GM19463 (cell line): ENCODE data around the gene SIAH2.

Experiments used
- ATAC-seq: cut with Tn5 transposase; IDR thresholded peaks from one replicate; pipeline ENCODE4 v1.9.1; 2021; ENCODE audit warnings: mild to moderate bottlenecking, moderate library complexity; ENCODE audit not compliant: unreplicated experiment

SIAH2 gene

DNA sequence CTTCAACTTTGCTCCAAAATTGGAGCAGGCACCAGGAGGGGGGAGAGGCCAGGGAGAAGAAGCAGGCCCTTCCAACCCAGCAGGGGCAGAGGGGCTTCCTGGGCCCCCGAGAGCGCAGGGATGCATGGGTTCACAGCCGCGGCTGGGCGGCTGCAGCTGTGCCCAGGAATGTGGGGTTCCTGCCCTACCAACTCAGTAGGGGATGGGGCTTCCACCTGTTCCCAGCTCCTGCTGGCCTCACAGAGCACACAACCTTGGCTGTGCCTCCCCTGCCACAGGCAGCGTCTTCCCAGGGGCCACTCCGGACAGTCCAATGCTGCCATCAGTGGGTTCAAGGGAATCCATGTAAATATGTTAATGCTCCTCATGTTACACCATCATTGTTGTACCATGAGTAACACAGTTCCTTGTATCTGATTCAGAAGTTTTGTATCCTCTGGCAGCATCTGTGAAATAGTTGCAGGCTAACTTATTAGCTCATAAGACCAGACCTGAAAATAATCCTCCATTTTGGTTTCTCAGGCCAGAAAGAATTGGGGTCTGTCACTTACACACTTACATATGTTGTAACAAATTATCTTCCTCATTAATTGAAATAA lies 12.1 kb upstream of the SIAH2 start:
- ATAC-seq = no peak

DNA sequence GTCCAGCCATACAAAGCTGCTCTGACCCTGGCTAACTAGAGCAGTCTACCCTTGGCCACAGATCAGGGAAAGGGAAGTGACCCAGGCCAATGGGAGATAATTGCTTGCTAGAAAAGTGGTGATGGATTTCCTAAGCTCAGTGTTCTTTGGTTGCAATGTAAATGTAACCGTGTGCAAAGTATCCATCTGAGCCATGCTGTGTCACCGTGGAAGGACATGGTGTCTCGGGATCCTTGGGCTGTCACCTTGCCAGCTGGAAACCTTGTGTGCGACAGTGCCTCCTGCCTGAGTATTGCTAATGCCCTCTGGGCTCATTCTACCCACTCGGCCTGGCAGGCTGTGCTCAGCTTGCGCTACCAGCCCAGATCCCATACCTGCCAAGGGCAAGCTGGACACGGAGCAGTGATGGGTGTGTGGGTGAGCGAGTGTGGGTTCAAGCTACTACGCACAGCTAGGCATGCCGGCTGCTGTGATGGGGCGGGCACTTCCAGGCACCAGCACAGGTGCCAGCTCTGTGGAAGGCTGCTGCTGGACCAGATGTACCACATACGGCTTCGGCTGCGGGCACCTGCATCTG lies 10.7 kb upstream of the SIAH2 start:
- ATAC-seq = no peak

DNA sequence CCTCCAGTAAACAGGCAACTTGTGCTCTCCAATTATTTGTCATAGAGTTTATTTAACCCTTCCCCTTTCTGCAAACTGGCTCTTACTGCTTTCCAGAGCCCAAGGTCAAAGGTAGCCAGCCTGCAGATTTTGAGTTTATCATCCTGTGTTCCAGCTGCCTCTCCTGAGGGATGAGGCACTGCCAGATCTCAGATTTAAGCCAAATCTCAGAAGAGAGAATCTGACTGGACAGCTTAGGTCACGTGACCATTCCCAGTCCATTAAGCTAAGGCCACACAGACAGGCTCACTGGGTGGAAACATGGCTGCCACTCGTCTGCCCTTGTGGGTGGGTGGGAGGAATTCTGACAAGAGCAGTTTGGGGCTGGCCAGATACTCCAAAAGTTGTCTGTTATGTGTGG lies 8.6 kb upstream of the SIAH2 start:
- no peak for ATAC-seq

DNA sequence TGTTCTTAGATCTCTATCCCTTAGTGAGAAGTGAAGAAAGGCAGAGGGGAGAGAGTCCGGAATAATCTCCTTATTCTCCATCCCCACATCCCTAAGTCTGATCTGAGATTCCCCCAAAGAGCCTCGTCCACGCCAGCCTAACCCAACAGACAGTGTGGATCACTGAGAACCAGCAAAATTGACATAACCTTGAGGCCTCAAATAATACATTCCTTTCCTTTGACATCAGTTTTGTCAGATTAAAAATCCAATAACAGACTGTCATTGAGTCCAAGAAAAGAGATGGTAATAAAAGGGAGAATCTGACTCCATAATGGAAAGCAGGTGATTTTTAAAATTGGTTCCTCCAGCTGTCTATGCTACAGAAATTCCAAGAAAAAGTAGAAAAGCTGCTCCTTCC lies 7.7 kb upstream of the SIAH2 start:
- ATAC-seq = no peak

DNA sequence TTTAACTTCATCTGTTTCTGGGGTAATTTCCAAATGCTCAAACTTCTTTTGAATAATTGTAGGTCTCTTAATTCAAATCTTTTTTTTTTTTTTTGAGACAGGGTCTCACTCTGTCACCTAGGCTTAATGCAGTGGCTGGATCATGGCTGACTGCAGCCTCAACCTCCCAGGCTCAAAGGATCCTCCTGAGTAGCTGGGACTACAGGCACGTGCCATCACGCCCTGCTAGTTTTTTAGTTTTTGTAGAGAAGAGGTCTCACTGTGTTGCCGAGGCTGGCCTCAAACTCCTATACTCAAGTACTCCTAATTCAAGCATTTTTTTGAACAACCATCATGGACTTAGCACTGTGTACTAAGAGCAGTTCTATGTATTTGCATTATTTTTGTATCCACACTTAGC lies 3.8 kb upstream of the SIAH2 start:
- ATAC-seq = no peak

DNA sequence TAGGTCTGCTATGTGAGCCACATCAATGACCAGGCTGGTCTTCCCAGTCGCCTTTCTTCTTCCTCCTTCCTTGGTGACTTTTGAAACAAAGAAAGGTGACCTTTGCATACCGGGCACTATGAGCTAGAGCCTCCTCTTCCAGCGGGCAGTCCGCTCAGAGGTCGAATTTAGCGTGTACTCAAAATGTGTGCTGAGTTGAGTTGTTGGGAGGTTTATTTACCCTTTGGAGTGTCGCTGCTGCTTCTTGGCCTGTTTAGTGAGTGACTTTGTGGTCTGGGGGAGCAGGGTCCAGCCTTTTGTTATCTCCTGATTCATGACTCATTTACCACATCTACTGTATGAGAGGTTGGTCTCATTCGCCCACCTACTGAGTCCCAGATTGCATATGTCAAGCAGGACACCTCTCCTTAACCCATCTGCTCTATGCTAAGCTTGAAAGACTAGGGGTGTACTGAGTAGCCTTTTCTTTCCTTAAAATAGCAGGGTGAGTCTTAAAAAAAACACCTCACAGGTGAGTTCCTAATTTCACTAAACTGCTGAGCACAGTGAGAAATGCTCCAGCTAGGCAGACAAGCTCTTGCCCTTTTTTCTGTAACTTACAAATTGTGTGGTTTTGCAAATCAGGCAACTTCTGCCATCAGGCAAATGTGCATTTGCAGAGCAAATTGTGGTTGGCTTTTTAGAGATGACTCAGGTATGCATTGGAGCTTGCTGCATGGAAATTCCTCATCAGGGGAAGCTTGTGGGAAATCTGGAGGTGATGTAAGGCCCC lies 3.2 kb upstream of the SIAH2 start:
- peak; percentile 11 for ATAC-seq

DNA sequence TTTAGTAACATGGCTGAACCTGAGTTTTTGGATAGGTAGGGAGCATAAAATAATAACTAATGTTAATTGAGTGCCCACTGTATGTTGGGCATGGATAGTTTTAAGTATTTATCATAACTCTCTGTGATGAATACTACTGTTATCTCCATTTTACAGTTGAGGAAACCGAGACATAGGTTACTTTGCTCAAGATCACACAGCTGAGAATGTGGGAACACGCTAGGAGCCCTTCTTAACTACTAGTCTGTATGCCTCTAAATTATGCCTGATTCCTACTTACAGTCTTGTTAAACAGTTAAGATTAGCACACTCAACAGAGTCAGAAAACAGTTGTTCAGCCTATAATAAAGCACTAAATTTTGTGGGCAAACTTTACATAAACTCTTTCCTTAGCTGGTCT lies 2.0 kb upstream of the SIAH2 start:
- no peak for ATAC-seq

DNA sequence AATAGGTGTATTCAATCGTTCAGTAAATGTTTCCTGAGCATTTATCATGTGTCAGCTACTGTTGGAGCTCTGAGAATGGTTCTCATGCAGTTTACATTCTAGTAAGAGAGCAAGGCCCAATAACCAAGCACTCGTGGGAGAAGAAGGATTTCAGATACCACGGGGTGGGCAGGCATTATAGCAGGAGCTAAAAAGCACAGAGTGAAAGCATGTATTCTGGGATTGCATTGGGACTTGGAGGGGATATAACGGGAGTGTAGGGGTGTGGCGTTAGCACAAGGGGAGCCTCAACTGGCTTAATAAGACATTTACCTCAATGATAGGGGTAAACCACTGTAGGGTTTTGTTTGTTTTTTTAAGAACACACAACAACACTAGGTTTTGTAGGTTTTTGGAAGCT lies 1.6 kb upstream of the SIAH2 start:
- ATAC-seq = no peak

DNA sequence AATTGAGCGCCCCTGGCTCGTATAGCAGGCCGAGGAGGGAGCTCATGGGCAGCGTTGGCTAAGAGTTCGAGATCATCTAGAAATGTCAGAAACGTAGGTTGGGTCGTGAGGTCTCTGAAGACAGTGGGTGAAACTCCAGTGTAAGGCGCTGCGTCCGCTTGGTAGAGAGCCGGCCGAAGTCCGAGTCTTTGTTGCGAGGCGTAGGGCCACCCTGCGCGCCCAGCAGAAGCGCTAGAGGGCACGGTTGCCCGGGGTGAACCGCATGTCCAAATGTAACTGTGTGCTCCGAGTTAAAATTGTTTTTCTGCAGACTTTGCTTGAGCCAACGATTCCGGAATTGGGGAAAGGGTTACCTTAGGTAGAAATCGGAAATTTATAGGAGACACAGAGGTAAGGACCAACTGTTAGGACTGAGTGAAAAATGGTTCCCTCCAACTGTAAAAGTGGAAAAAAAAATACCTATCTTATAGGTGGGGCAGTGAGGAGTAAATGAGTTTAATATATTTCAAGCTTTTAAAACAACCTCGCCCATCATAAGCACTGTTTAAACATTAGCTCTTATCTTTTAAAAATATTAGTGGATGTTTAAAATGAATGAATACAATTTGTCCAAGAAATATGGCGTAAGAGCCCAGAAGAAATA lies 993 bp upstream of the SIAH2 start:
- ATAC-seq = no peak

DNA sequence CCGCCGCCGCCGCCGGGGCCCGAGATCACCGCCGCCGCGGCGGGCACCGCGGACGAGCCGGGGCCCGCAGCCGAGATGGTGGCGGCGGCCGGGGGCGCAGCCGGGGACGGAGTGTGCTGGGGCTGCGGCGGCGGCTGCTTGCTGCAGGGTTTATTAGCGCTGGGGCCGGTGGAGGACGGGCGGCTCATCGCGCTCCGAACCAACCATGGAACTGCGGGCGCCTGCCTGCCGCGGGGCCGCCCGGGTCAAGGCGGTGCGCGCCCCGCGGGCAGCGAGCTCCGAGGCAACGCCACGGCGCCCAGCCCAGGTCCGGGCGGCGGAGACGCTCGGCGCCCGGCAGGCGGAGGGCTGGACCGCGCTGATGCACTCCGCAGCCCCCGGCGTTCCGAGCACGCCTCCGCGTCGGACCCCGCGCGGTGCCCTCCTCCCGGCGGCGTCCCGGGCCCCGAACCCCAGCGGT lies 277 bp downstream of the SIAH2 start:
- peak; percentile 8 for ATAC-seq

DNA sequence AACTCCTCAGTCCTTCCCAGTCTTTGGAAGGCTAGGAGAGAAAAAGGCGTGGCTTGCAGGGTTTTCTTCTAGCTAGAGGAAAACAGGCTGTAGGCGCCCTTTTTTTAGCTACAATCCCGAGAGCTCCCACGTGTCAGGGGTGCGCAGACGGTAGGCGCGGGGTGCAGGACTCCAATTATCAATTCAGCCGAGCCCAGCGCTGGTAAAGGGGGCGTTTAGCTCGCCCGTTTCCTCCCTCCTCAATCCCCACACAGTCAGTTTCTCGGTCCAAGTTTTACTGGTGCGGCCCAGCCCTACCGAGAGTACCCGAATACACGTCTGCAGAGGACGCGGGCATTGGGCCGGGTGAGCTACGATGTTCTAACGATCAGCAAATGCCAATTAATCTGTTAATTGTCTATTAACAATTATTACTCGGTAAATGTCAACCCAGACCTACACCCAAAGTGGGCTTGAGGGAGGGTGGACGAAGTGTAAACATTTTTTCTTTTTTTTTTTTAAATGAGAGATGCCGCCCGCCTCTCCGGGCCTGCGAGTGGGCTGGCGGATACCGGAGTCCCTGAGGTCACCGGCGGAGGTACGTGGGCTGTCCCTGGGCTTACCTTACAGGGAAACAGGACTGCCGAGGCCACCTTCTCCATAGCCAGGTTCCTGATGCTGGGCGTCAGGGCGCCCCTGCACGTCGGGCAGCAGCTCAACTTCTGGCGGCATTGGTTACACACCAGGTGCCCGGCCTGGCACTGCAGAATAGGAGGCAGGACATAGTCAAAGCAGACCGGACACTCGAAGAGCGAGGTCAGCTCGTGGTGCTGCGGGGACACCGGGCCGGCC lies 923 bp downstream of the SIAH2 start:
- no peak for ATAC-seq

DNA sequence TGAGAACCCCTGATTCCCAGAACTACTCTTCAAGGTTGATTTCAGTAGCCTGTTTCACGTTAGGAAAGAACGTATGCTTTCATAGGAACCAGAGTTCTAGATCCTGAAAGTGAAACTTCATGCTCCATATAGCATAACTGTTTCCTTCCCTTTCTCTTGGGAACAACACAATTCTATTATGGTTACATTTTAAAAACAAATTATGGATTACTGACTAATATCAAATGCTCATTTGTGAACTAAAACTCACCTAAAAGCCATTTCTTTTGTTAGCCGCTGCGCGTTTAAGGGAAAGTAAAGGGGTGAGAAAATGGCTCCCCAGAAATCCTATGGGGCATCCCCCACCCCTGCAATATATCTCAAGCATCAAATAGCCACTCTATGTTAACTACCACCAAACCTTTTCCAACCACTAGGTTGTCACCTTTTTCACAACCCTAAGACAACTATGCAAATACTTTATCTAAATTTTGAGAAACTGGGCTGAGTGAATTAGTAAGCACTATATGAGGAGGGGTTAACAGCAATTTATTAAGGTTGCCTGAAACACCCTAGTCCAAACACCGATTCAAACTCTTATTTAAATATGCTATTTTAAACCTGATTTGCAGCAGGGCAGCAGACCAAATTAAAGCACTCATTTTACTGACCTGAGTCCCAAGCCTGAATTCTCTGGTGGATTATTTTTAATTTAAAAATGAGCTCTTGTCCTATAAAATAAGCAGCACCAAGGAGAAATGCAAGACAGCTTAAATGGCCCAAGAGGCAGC lies 2.4 kb downstream of the SIAH2 start:
- ATAC-seq = peak; percentile 17

DNA sequence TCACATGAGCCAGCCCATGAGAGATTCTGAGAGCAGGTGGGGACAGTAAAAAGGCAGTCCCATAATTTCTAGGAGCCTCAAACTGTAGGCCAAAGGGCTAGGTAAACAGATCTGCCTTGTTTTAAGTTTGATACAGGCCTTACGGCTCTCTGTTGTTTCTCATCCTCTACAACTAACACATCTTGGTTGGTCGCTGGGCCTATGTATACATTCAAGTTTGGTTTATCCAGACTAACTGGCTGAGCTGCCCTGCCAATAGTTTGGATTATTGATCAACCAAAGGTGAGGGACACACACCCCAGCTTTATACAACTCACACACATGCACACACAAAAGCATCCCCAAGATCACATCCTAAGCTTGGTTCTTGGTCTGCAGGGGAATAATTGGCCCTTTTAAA lies 3.0 kb downstream of the SIAH2 start:
- no peak for ATAC-seq

DNA sequence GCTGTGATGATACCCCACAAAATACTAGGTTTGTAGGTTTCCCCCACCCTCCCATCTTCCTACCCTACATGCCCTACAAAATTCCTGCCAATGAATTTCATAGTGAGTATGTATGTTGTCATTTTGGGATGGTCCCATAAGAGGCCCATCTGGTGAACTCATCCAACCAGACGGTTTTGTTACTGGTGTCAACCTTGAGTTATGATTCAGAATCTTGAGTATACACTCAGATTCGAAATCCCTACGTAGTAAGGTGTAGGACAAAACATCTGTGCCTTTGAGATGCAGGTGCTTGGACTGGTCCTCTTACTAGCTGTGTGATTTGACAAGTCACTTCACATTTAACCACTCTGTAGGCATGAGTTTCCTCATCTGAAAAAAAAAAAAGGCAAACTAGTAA lies 3.6 kb downstream of the SIAH2 start:
- no peak for ATAC-seq

DNA sequence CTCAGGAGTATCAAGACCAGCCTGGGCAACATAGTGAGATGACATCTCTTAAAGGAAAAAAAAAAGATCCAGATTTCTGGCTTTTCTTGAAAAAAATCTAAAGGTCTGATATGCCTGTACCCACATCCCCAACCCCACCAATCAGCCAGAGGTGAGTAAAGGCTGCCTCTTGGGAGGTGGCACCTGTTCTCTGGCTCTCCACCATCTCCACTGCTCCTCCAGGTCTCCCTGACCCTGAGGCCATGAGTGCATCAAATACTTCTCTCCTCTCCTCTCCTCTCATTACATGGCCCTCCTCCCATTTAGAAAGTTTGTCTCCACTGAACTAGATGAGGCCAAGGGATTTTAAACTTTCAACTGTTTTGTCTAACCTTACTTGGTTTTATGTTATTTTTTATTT lies 5.2 kb downstream of the SIAH2 start:
- ATAC-seq = no peak

DNA sequence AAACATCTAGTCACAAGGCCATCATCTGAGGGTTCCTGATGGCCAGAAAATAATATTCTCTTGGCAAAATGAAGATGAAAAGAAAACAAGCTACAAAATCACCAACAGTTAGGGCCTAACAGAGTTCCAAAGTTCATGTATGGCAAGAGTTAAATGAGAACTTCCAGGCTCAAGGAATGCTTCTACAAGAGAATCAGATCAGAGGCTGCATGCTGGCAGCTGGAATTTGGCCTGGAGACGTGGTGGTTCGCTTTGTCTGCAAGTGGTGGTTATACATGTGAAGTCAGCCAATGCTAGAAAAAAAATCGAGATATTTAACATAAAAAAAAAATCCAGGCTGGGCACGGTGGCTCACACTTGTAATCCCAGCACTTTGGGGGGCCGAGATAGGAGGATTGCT lies 5.6 kb downstream of the SIAH2 start:
- ATAC-seq = no peak

DNA sequence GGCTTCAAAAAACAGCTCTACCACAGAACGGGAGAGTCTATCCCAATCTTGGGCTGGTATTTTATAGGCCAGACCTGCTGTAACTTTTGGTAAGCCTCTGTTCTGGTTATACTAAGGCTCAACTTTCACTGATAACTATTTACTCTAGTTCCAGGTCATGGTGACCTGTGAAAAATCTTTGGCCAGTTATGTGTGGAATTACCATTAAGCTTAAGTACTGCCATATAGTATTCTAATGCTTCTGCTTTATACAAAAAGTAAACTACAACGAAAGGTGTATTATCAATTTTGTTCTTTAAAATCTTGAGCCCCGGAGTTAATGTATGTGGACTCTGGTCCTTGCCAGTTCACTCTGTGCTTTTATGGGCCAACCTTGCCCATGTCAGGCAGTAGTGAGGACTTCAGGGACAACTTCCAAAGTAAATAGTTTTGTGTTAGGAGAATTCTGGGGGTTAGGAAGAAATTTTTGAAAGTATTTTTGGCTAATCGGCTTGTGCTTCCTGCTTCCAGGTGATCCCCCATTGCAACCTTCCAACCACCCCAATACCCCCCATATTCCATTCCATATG lies 6.4 kb downstream of the SIAH2 start:
- ATAC-seq = no peak

DNA sequence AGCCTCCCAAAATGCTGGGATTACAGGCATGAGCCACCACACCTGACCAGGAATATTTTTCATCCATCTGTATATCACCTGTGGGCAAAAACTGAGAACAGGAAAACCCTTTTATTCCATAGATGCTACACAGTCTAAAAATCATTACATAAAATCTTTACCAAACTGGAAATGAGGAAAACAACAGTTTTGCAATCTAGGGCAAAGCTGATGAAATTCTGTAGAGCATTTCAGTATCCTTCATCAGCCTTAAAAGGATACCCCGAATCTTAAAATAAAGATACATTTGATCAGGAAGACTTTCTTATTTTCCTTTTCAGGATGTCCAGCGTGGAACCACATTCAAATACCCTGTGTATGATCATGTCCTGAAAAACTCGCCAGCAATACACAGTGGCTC lies 7.1 kb downstream of the SIAH2 start:
- ATAC-seq = no peak

DNA sequence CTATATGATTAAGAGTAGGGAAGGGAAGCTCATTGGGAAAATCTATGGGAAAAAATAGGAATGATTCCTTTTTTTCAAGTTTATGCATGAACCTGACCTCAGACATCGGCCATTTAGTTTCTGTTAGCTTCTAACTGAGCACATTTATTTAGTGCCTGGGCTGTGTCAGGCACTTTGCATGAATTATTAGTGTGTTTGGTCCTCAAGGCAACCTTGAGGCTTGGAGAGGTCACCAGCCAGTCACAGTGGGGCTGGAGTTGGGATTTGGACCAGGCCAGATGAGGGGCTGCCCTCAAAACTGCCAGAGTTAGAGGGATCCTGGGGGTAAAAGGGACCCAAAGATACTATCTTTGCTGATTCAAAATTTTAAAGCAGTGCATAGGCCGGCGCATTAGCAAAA lies 8.1 kb downstream of the SIAH2 start:
- no peak for ATAC-seq

DNA sequence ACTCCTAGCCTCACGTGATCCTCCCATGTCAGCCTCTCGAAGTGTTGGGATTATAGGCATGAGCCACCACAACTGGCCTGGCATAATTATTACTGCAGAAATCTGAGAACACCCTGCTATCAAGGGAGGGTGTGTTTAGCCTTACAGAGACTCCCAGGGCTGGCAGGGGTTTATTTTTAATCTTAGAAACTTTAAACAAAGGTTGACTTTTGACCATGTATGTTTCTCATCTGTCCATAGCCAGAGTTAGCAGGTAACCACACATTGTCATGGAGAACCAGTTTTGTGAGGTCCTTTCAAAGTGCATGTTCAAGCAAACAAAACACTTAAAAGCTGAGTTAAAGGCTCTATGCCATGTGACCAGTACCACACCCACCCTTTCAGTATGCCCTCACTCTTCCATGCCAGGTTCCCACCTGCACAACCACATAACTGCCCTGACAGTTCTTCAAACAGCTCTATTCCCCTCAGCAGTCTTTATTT lies 11.1 kb downstream of the SIAH2 start:
- no peak for ATAC-seq
